Mucosa of descending colon (tissue), 3 donors: ENCODE results near the gene GRAMD4. TPM values are rescaled to one million over a fixed set of nuclear protein-coding genes. Genes with fewer than 3 reads are reported as not detected.

Experiments used
- ATAC-seq: fragments of 200-7000 bp; cut with Tn5 transposase; one replicate; pipeline ENCODE4 v1.9.1; 2020; ENCODE audit warnings: mild to moderate bottlenecking, moderate library complexity
- DNase-seq, 3 donors: peaks; one replicate each; pipeline ENCODE4 v3.0.0-alpha.2; 2020
- H3K36me3 ChIP-seq: fragments of 200-600 bp; one replicate; pipeline ENCODE4 v1.8.0; 2021; ENCODE audit warnings: low read depth, mild to moderate bottlenecking
- H3K4me1 ChIP-seq: fragments of 200-600 bp; one replicate; pipeline ENCODE4 v1.8.0; 2021; ENCODE audit warnings: low read depth, mild to moderate bottlenecking
- H3K4me3 ChIP-seq: fragments of 200-600 bp; one replicate; pipeline ENCODE4 v1.8.0; 2021; ENCODE audit warnings: mild to moderate bottlenecking
- H3K9me3 ChIP-seq: fragments of 200-600 bp; one replicate; pipeline ENCODE4 v1.8.0; 2021; ENCODE audit warnings: mild to moderate bottlenecking
- CTCF ChIP-seq: fragments of 200-600 bp; IDR thresholded peaks from one replicate; pipeline ENCODE4 v1.8.0; 2022; ENCODE audit warnings: antibody characterized with exemption, mild to moderate bottlenecking
- intact Hi-C, 2 donors: fragments of 100-400 bp; cut with DNase I in 1 of 2; cut with micrococcal nuclease in 1 of 2; formaldehyde crosslinking; loops; one replicate each; pipeline versions ENCODE4 v1.11.0 to v1.11.1; 2022; cut with DNase I, micrococcal nuclease
- total RNA-seq, 3 donors: library from RNA; stranded (reverse); fragmentation: NEBNext Ultra II Directional in 2 of 3; extraction: Animal tissue kit (Norgen Biotek cat#: 25700) in 2 of 3; gene quantifications; one replicate each; pipeline versions ENCODE4 v1.2.1 to v1.2.4, GENCODE V29; 2021 to 2023
- donor health status: DM: no; HTN: no; CAD: no; lungs with moderate emphysema.
- donor health status: DM: no; HTN: no; CAD: no.
- donor health status: DM: no; HTN: yes; CAD: no.

The GRAMD4 gene
- total RNA-seq, 3 donors from 2014 or later, result 114 to 203 (median 197) TPM

- ATAC-seq, result peak; percentile 12
- intact Hi-C loops, result no loop called here
Observed at GRCh38 chr22:46684706-46685105, 64.5 kb downstream of the GRAMD4 start.

GRCh38 chr22:46686221-46687047 lies 66.2 kb downstream of the GRAMD4 start:
- peaks cover 9% of the 10 kb centered on the region for H3K36me3 ChIP-seq
- DNase-seq (peak in 1 of 3 donors; percentile 63), ATAC-seq (peak; percentile 23)
- intact Hi-C loops, result no loop called here
- H3K9me3 ChIP-seq, result no peaks in the 10 kb centered on the region
- H3K4me3 ChIP-seq, result no peak overlapping the region
- TF ChIP-seq CTCF, result no peak
- peaks cover 49% of the 10 kb centered on the region for H3K4me1 ChIP-seq

More at GRCh38 chr22:46684706-46685105, 64.5 kb downstream of the GRAMD4 start:
- Histone ChIP-seq H3K9me3 (no peaks in the 10 kb centered on the region), H3K4me3 (no peak overlapping the region), H3K36me3 (peaks cover under 1% of the 10 kb centered on the region), H3K4me1 (peaks cover 48% of the 10 kb centered on the region)
- TF ChIP-seq CTCF, result no peak
- DNase-seq, result peak in 1 of 3 donors; percentile 55

- no peak for TF ChIP-seq CTCF
- ATAC-seq (no peak), DNase-seq (no peak)
- no peaks in the 10 kb centered on the region for H3K9me3 ChIP-seq
- H3K4me3 ChIP-seq, result no peak overlapping the region
- peaks cover 49% of the 10 kb centered on the region for H3K4me1 ChIP-seq
- intact Hi-C loops, result no loop called here
- peaks cover 9% of the 10 kb centered on the region for H3K36me3 ChIP-seq
Observed at GRCh38 chr22:46687048-46687444, 66.9 kb downstream of the GRAMD4 start.

- DNase-seq (peak in 1 of 3 donors; percentile 58), ATAC-seq (no peak)
- peaks cover 9% of the 10 kb centered on the region for H3K36me3 ChIP-seq
- no peak for TF ChIP-seq CTCF
- H3K9me3 ChIP-seq, result no peaks in the 10 kb centered on the region
- intact Hi-C loops, result no loop called here
- no peak overlapping the region for H3K4me3 ChIP-seq
- peaks cover 49% of the 10 kb centered on the region for H3K4me1 ChIP-seq
Observed at GRCh38 chr22:46687460-46687859, 67.3 kb downstream of the GRAMD4 start.

GRCh38 chr22:46688949-46689348 lies 68.8 kb downstream of the GRAMD4 start:
- H3K9me3 ChIP-seq, result no peaks in the 10 kb centered on the region
- no peak overlapping the region for H3K4me3 ChIP-seq
- DNase-seq (peak; percentile 65 to 84 (median 83)), ATAC-seq (peak; percentile 66)
- intact Hi-C loops, result no loop called here
- no peak for TF ChIP-seq CTCF
- peaks cover 9% of the 10 kb centered on the region for H3K36me3 ChIP-seq
- H3K4me1 ChIP-seq, result peaks cover 43% of the 10 kb centered on the region
